NCI-H2081 (cell line): Measurements from ENCODE around the gene CELSR3.
A peak's percentile ranks its signal among the peaks of the same experiment; 100 is the strongest.

ENCODE experiments used
- DNase-seq, 2 experiments: peaks; one replicate each; lab custom pipeline; 2025; lab: John Stamatoyannopoulos, UW

CELSR3 gene

DNA sequence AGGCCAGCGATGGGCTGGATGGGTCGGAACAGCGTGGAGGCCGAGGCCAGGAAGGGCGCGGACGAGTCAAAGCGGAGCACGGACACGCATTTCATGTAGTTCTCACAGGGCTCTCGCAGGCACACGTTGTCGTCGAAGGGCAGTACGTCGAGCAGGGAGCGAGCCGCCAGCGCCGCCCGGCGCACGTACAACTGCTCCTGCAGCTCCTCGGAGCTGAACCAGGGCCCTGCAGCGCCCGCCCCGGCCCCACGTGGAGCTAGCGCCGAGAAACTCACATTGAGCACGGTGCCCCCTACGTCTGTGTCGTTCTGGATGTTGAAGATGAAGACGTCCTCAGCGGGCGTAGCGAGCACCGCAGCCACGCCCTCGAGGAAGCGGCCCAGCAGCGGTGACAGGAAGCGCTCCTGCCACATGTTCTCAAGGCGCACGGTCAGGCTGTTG lies 5.8 kb downstream of the CELSR3 start:
- DNase-seq: no peak

DNA sequence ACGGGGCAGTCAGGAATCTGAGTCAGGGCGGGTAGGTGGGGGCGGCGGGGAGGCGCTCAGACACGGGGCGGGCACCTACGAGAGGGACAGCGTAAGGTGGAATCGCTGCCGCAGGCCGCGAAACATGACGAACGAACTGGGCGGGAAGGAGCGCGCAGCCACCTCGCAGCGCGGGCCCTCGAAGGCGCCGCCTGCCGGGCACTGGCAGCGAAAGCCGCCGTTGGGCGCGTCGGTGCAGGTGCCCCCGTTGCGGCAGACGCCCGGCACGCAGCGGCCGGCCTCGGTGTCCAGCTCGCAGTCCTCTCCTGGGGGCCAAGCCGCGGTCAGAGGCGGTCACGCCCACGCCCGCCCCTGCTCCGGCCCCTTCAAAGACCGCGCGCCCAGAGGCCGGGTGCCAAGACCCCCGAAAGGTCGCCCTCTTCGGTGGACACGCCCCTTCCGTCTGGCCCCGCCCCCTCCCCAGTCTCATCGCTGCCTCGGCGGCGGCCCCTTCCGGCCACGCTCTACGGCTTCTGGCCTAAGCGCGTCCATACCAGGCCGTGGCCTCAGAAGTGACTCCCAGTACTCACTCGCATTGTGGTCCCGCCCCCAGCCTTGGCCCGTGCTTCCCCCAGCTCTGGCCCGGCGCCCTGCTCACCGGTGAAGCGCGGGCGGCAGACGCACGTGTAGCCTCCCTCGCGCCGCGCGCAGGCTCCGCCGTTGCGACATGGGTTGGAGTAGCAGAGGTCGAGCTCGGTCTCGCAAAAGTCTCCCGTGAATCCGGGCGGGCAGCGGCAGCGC lies 6.4 kb downstream of the CELSR3 start:
- DNase-seq: no peak

DNA sequence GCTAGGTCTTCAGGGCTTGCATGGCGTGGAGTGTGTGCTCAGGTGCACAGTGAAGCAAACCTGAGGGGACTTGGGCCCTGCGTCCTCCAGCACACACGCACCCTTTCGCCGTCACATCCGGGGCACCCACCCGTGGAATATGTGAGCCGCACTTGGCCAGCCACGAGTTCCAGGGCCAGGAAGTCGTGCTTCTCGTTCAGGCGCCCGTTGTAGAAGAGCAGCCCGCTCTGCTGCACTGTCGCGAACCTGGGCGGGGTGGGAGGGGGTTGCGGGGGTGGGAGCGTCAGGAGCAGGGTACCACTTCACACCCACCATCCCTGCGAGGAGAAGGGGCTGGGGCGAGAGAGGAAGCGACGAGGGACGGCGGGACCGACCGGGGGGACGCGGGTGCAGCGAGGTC lies 7.1 kb downstream of the CELSR3 start:
- DNase-seq: no peak

DNA sequence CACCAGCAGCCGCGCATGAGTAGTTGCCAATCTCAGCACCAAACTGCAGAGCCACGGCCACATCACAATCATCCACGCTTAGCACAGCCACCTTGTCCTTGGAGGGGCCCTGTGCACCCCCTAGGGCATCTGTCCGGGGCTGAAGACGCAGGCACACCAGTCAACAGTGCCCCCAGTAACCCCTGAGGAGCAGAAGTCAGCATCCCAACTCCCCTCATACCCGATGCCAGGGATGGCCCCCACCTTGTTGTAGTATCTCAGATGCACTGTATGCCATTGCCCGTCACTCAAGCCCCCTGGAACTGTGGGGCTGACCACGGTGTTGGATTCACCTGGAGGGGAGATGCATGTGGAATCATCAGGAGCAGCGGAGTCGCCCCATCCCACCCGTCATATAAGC lies 7.6 kb downstream of the CELSR3 start:
- DNase-seq: no peak

DNA sequence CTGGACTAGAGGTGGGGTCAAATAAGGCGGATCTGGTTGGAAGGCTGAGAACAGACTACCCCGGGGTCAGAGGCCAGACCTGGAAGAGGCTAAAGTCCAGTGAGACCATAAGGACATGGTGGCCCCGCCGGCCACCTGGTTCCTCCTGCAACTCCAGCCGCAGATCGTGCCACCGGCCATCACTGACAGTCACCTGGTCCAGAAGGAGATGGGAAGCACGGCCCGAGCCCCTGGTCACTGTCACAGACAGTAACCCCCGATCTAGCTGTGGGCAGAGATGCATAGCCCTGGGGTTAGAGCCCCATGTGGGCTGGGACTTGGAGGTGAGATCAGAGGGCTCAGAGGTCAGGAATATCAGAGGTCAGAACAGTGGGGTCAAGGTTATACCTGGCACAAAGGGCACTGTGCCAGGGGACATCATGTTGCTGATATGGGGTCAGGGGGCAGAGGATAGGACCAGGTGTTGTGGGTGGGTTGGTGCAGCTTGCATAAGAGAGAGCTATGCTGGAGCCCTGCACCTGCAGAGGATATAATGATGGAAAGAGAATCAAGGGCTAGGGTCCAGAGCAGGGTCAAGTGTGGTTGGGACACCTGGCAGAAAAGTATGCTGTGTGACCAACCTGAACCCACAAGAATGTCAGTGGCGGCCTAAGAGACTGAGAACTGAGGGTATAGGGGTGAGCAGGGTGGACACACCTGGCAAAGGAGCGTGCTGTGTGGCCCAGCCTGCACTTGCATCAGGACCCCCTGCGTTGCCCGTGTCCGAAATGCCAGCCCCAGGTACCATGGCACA lies 9.6 kb downstream of the CELSR3 start:
- no peak for DNase-seq

DNA sequence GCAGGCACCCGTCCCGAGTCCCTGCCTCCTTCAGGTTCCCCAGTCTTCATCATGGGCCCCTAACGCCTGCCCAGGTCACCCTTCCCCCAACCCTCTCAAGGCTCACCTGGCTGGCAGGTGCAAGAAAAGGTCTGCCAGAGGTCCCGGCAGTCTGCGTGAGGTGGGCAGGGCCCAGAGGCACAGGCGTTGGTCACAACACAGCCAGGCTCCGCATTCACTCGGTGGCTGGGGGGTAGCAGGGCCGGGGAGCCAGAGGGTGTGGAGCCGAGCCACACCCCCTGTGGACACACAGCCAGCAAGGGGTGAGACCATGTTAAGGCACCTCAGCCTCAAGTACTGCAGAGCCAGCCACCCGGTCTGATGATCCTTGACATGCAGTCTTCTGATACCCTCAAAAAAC lies 10.9 kb downstream of the CELSR3 start:
- DNase-seq: no peak

DNA sequence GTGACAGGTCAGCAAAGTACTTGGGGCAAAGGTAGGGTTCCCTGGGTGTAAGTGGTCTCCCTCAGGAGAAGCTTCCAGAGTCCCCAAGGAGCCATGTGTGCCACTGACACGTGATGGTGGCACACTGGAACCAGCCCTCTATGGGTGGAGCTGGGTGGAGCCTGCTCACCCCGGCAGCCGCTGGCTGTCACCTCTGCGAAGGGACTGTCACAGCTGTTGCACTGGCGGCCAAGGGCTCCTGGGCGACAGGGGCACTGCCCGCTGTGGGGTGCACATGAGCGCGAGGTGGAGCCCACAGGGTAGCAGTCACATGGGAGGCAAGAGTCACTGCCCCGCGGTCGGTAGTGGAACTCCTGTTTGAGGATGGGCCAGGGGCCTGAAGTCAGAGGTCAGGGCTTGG lies 12.0 kb downstream of the CELSR3 start:
- no peak for DNase-seq

DNA sequence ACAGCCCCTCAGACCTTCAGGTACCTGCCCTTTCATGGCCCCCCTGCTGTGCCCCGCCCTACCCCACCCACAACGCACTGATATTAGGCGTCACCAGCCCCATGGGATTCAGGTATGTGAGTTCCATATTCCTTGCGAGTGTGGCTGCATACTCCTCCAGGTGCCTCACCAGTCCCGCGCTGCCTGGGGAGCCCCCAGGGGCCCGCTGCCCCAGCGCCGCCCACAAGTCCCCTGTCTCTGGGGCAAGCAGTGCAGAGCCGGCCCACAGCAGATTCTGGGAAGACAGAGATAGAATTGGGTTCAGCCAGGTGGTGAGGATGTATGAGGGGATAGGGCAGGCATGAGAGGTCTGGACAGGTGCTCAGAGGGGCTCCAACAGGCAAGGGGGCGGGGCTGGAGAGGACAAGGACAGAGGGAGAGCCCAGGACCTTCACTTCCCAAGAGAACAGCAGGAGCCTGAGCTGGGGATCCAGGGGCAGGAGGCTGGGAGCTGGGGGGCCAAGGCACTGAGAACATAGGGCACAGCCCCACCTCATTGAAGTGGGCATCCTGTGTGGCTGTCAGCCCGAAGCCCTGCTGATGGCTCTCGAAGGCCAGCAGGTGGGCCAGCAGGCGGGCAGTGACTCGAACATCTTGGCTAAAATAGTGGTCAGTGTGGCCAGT lies 14.4 kb downstream of the CELSR3 start:
- no peak for DNase-seq

DNA sequence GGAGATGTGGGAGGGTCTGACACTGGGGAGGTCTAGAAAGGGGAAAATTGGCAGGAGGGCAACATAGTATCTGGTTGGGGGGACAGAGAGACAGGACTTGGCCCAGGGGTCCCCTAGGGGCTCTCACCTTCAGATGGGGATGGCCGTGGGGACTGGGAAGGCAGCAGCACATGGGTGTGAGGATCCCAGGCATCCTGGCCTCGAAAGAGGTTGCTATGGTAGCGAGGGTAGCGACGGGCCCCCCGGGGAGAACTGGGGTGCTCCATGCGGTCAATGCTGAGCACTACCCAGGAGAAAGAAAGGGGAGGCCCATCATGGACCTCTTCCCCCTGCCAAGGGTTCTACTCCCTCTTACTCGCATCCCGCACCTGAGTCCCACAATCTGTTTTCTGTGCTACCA lies 15.0 kb downstream of the CELSR3 start:
- no peak for DNase-seq

DNA sequence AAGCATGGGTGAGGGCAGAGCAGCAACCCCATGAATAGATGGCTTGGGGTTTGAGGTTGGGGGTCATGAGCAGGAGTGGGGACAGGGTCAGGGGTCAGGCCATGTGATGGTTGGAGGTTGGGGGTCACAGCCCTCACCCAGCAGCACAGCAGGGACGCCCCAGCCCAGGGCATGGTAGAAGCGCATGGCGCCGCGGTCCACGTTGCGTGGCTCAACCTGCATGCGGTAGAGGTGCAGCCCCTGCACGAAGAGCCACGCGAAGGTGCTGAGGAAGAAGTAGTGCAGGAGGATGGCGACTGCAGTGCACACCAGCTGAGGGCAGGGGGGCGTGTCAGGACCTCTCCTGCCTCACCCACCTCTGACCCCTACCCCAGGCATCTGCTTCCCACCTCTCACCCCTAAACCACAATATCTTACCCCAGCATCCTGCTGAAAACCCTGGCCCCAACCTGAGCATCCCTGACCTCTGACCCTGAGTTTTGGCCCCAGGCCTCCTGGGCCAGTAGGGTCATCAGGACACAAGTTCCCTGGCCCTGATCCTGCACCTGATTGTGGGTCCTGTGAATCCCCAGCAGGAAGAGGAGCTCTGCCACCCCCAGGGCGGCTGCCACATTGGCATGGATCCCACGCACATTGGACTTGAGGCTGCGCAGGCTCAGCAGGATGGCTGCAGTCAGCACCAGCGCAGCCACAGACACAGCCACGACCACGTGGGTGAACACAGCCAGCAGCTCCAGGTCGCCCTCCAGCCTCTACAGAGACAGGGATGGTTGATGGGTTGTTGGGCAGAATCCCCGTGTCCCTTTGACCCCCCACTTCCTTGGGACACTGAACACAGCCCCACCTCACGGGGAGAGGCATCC lies 17.6 kb downstream of the CELSR3 start:
- no peak for DNase-seq

DNA sequence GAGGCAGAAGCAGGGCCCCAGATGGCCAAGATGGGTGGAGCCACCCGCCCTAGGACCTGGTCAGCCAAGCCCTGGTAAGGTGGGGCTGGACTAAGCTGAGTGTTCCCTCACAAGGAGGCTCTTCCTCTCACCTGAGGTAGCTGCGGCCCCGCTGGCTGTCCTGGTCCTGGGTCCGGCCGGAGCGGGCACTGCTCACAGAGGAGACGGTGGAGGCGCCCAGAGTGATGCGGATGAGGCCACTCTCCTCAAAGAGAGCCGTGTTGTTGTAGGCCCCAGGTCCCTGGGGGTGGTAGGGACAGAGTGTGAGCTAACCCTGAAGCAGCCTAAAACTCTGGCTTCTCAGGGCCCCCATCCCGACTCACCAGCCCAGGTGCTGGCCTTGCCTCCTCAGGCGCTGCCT lies 20.1 kb downstream of the CELSR3 start:
- no peak for DNase-seq

DNA sequence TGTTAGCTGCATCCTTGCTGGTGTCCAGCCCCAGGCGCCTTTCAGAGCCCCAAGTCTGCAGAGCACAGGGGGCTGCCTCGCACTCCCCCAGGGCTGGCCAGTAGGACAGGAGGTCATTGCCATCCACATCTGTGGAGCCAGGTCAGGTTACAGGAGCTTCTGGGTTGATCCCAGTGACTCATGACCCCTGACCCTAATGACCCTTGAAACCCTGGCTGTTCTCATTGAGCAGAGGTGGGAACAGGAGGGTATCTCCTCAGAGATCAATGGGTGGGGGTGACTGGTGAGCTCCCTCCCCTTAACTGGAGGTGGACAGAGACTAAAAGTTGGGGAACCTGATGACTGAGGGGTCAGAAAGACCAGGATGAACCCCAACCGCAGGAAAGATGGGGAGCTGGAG lies 21.3 kb downstream of the CELSR3 start:
- DNase-seq: no peak

DNA sequence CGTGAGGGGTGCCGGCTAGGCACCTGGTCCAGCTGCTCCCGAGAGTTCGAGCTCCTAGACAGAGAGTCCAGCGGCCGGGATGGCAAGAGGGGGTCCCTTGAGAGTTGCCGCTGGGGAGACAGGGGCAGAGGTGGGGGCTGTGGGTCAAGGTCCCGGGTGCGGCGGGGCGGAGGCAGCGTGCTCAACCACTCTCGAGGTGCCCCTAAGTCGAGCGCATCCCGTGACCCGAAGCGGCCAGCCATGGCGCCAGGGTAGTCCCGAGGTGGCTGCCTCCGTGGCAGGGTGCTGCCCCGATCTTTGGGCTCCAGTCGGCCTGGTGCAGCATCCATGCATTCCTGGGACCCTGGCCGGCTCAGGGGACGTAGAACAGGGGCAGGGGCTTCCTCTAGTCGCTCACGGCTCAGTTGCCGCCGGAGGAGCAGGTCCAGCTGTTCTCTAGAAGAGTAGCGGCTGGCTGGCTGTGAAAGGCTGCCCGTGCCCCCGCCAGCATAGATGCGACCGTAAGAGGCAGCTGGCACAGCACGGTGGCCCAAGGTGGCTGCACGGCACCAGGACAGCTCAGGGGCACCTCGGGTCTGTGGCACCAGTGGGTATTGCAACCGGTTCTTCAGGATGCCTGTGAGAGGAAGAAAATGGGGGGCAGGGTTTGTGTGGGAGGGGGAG lies 22.6 kb downstream of the CELSR3 start:
- DNase-seq: no peak

DNA sequence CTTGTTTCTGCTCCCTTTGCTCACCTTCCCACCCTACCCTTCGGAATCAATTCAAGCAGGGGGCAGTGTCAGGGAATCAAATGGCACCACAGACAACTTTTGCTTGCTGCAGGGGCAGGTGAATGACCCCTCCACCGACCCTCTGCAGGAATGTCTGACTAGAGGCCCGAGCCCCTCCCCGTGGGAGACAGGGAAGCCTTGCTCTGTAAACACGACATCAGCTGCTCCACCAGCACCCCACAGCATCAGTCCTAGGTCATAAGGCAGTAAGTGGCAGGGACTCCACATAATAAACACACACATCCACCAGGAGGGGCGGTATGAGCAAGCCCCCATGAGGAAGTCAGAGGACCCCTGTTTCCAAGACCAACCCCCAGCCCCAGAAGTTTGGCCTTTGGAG lies 25.4 kb downstream of the CELSR3 start:
- no peak for DNase-seq

DNA sequence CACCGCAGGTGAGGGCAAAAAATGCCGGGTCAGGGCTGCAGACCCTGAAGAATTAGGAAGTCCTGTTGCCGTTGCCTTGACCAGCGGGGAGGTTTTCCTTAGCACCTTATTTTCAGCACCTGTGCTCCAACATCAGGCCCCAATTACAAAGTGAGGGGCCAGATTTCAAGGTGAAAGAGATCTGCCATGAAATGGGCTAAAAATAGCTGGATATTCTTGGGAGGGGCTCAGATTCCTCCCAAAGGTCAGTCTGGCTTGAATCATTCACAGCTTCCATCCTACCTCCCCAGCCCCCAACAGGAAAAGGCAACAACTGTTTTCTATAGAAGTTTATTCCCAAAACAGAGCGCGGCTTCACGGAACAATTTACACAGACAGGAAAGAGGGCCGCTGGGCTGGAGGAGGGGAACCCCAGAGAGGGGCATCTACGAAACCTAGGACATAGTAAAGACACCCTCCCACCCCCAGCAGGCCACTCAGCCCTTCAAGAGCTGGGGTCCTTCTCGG lies 26.5 kb downstream of the CELSR3 start:
- no peak for DNase-seq

DNA sequence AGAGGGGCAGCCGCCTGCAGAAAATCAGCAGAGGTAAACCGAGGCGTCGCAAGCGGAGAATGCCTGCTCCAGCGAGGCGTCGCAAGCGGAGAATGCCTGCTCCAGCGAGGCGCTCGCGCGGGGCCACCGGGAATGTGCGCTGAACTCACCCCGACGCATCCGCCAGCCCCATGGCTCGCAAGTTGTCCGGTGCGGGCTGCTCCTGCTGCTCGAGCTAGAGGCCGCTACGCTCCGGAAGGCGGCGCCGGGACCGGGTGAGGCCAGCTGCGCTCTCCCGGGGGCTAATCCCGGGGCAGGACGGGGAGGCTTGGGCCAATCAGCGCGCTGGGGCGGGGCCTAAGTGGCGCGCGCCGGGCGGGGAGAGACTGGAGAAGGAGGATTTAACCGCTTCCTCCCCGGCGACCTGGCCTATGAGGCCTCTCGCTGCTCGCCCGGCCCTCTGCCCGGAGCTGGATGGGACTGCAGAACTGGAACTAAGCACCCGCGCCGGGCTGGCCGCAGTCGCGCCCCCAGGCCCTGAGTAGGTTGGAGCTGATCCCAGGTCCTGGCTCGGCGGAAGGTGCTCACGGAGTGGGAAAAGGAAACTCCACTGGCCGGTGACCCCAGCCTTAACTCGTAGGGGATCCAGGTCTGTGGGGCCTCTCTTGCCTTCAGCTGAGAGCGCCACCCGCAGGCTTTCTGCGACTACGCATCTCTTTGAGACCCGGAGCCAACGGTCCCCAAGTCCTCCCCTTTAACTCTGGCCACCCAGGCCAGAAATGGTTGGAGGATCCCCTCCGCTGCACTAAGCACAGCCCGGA lies 27.3 kb downstream of the CELSR3 start, which contains the start of gene SLC26A6:
TSS of gene SLC26A6 (minus strand) at position 240 of the 800 bp plus-strand sequence. CDS start at position 172, 68 bp downstream.
- DNase-seq: peak; percentile 87 to 90

DNA sequence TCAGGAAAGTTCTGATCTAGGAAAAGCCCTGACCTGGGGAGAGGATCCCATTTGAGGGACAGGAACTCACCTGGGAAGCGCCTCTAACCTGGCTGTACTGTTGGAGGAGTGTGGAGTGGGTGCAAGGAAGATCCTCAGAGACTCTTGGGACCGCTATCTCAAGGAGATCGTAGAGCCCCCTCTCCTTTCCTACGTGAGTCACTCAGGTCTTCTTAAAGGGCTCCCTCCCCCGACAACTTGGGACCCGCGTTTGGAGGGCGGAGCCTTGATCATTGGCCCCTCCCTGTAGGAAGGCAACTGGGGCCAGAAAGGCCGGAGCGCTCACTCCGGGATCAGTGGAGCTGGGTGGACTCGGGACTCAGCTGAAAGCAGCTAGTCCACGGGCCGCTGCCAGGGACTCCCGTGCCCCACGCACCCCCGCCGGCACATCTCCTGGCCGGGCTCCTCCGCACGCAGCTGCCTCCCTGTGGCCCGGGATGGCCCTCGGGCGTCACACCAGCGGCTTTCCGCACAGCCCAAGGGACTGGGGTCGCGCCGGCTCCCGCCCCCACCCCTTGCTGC lies 27.9 kb downstream of the CELSR3 start:
- DNase-seq: peak; percentile 7 to 10

DNA sequence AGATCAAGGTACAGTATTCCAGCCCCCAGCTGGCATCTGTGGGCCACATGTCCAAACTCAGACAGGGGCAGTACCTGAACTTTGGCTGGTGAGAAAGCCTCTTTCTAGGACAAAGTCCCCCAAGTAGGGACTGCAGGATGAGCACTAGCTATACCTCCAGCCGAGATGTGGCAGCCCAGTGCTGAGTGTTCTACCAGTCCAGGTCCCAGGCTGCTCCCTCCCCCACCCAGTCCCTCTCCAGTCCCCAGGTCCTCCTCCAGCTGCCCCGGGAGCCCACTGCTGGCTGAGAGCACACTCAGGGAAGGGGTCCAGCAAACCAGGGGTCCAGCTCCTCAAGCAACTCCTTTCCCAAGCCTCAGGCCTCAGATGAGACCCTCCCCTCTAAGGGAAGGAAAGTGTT lies 28.9 kb downstream of the CELSR3 start:
- DNase-seq: no peak

DNA sequence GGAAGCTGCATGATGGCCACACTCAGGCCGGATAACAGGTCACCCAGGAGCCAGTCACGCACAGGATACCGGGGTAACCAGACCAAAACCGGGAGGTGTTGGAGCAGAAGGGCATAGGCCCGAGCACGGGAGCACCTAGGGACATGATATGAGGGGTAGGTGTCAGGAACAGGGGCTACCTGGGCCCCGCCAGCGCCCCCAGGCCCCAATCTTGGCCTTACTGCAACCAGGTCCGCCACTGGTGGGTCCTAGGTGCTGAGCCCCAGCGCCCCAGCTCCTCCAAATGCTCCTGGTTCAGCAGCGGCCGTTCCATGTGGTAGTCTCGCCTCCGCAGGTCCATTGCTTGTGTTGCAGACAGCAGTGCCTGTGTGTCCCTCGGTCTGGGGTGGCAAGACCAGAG lies 29.4 kb downstream of the CELSR3 start:
- DNase-seq: no peak
